ENCODE results near the gene GALNT1.

GRCh38 chr18:35619941-35620340 is 38.4 kb downstream of the GALNT1 start:
- TF ChIP-seq CTCF (IDR thresholded peaks at IDR 0.05) (no peak), POLR2A (IDR thresholded peaks at IDR 0.05) (no peak), POLR2AphosphoS5 (IDR thresholded peaks at IDR 0.05) (no peak), EP300 (IDR thresholded peaks at IDR 0.05) (no peak)
